ENCODE data around the gene RNF114. TPM values are rescaled to one million over a fixed set of nuclear protein-coding genes. Genes with fewer than 3 reads are reported as not detected.

Gene RNF114
- polyA plus RNA-seq, 1 of the 3 experiments (the other 2 are of a cell fraction): 55.0 TPM

DNA sequence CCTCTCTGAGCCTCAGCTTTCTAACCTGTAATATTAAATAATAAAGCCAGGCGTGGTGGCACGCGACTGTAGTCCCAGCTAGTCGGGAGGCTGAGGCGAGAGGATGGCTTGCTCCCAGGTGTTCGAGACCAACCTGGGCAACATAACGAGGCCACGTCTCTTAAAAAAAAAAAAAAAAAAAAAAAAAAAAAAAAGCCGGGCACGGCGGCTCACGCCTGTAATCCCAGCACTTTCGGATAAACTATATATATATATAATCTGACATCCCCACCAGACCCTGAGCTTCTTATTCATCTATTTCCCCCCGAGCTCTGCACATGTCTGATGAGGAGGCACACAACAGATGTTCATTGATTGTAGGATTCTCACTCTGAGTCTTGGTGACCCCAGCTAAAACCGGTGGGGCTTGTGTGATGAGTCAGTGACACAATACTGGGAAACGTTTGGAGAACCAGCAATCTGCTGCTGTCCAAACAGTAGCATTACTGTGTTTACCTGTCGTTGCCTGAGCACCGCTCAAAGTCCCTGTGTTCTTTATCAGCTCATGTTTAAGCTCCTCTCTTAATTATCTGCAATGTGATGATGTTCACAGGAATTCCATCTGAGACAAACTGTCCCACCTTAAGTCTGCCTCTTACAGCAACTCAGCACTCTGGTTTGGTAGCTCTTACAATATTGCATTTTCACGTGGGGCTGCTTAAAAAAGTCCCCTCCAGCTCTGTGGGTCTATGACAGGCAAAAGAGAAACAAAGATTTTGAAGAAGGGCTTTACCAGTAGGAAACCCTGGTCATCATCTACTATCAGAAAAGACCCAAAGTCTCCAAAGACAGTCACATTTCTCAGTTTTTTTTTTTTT, 19.8 kb upstream of the RNF114 start:
- H3K4me3 ChIP-seq (ENCODE audit: low read depth in 2 of 2, low read length in 1 of 2): peak overlapping the region; percentile 89 to 97
- DNase-seq: no peak
- peak overlapping the region; percentile 98 to 100 for H3K27ac ChIP-seq (ENCODE audit: low read depth in 2 of 2, low read length in 1 of 2)
- H3K9me3 ChIP-seq: no peaks in the 10 kb centered on the region
- CTCF ChIA-PET: interaction anchor here (0.5 to 2.1 kb wide), 7 partner anchors 9 to 374 kb away, joined by 3 to 6 read pairs (median 3); no protein-coding TSS in a partner anchor
- H3K27me3 ChIP-seq (ENCODE audit: insufficient read depth): no peaks in the 10 kb centered on the region
- peaks cover 31% of the 10 kb centered on the region for H4K20me1 ChIP-seq (ENCODE audit: insufficient read depth)
- TF ChIP-seq NFIC (IDR thresholded peaks at IDR 0.05; ENCODE audit: borderline replicate concordance) (no peak), RFX5 (IDR thresholded peaks at IDR 0.05; ENCODE audit: low read length) (no peak), EZH2phosphoT487 (IDR thresholded peaks at IDR 0.05; ENCODE audit: borderline replicate concordance, low read depth) (no peak), TEAD4 (IDR thresholded peaks at IDR 0.05; ENCODE audit: borderline replicate concordance, insufficient read depth) (no peak), RAD21 (IDR thresholded peaks at IDR 0.05; ENCODE audit: low read length) (no peak), FOSL2 (IDR thresholded peaks at IDR 0.05; ENCODE audit: borderline replicate concordance, low read depth) (no peak), TCF12 (IDR thresholded peaks at IDR 0.05) (no peak)
- TF ChIP-seq, protein P1, sequence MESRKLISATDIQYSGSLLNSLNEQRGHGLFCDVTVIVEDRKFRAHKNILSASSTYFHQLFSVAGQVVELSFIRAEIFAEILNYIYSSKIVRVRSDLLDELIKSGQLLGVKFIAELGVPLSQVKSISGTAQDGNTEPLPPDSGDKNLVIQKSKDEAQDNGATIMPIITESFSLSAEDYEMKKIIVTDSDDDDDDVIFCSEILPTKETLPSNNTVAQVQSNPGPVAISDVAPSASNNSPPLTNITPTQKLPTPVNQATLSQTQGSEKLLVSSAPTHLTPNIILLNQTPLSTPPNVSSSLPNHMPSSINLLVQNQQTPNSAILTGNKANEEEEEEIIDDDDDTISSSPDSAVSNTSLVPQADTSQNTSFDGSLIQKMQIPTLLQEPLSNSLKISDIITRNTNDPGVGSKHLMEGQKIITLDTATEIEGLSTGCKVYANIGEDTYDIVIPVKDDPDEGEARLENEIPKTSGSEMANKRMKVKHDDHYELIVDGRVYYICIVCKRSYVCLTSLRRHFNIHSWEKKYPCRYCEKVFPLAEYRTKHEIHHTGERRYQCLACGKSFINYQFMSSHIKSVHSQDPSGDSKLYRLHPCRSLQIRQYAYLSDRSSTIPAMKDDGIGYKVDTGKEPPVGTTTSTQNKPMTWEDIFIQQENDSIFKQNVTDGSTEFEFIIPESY (IDR thresholded peaks at IDR 0.05; ENCODE audit: borderline replicate concordance, low read depth): no peak
- TF ChIP-seq, protein P2, sequence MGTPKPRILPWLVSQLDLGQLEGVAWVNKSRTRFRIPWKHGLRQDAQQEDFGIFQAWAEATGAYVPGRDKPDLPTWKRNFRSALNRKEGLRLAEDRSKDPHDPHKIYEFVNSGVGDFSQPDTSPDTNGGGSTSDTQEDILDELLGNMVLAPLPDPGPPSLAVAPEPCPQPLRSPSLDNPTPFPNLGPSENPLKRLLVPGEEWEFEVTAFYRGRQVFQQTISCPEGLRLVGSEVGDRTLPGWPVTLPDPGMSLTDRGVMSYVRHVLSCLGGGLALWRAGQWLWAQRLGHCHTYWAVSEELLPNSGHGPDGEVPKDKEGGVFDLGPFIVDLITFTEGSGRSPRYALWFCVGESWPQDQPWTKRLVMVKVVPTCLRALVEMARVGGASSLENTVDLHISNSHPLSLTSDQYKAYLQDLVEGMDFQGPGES (IDR thresholded peaks at IDR 0.05; ENCODE audit: low read depth, low read length): no peak
- TF ChIP-seq, protein P3, sequence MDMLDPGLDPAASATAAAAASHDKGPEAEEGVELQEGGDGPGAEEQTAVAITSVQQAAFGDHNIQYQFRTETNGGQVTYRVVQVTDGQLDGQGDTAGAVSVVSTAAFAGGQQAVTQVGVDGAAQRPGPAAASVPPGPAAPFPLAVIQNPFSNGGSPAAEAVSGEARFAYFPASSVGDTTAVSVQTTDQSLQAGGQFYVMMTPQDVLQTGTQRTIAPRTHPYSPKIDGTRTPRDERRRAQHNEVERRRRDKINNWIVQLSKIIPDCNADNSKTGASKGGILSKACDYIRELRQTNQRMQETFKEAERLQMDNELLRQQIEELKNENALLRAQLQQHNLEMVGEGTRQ (IDR thresholded peaks at IDR 0.05; ENCODE audit: borderline replicate concordance, low read depth, low read length): no peak
- no peaks in the 10 kb centered on the region for H3K9me2 ChIP-seq
- H3K4me2 ChIP-seq: peak overlapping the region; percentile 98
- 14% methylated on average over 19 of the region's 19 CpGs for WGBS (ENCODE audit: low lambda C conversion rate)
- peak overlapping the region; percentile 98 for H3K9ac ChIP-seq
- no peaks in the 10 kb centered on the region for H3K36me3 ChIP-seq (replicated peaks in 1 of 2; ENCODE audit: control insufficient read depth in 1 of 2, insufficient read depth in 2 of 2, low read length in 1 of 2)
- H3K79me2 ChIP-seq (ENCODE audit: insufficient read depth): peaks cover 40% of the 10 kb centered on the region
- H3F3A ChIP-seq (replicated peaks; ENCODE audit: insufficient read depth): peaks cover 9% of the 10 kb centered on the region
- POLR2A ChIA-PET: interaction anchor here (0.9 to 1.0 kb wide), 2 partner anchors 10 to 199 kb away, joined by 3 to 4 read pairs; no protein-coding TSS in a partner anchor
- H2AFZ ChIP-seq (ENCODE audit: low read depth): peak overlapping the region; percentile 97
- peaks cover 0 to 19% of the 10 kb centered on the region in 2 experiments; a peak in 1 of 4 replicates for H3K4me1 ChIP-seq (ENCODE audit: control insufficient read depth in 1 of 2, insufficient read depth in 2 of 2, low read depth in 1 of 2, low read length in 1 of 2)

DNA sequence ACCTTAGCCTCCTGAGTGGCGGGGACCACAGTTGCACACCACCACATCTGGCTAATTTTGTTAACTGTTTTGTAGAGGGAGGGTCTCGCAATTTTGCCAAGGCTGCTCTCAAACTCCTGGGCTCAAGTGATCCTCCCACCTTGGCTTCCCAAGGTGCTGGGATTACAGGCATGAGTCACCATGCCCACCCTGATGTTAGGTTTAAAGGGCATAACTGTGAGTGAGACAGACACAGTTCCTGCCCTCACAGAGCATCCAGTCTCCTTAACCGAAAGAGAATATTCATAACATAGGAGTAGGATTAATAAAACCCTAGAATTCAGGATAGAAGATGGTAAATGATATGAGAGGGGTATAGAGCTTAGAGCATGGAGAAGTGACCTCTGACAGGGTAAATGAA, 17.8 kb upstream of the RNF114 start:
- no peak overlapping the region for H3K4me3 ChIP-seq (ENCODE audit: low read depth in 2 of 2, low read length in 1 of 2)
- DNase-seq: no peak
- H3K4me2 ChIP-seq: no peak overlapping the region
- peaks cover 9% of the 10 kb centered on the region for H3F3A ChIP-seq (replicated peaks; ENCODE audit: insufficient read depth)
- H3K27ac ChIP-seq (ENCODE audit: low read depth in 2 of 2, low read length in 1 of 2): no peak overlapping the region
- no peaks in the 10 kb centered on the region for H3K36me3 ChIP-seq (replicated peaks in 1 of 2; ENCODE audit: control insufficient read depth in 1 of 2, insufficient read depth in 2 of 2, low read length in 1 of 2)
- H4K20me1 ChIP-seq (ENCODE audit: insufficient read depth): peaks cover 15% of the 10 kb centered on the region
- no peak overlapping the region for H2AFZ ChIP-seq (ENCODE audit: low read depth)
- ChIA-PET CTCF (interaction anchor here (1.1 to 1.2 kb wide), 2 partner anchors 72 to 153 kb away, joined by 3 read pairs; no protein-coding TSS in a partner anchor), POLR2A (no interaction called here)
- peaks cover 19% of the 10 kb centered on the region for H3K79me2 ChIP-seq (ENCODE audit: insufficient read depth)
- H3K9ac ChIP-seq: no peak overlapping the region
- H3K9me3 ChIP-seq: no peaks in the 10 kb centered on the region
- 100% methylated on average over 3 of the region's 3 CpGs for WGBS (ENCODE audit: low lambda C conversion rate)
- no peaks in the 10 kb centered on the region for H3K9me2 ChIP-seq
- peaks cover 0 to 17% of the 10 kb centered on the region in 2 experiments; a peak in 1 of 4 replicates for H3K4me1 ChIP-seq (ENCODE audit: control insufficient read depth in 1 of 2, insufficient read depth in 2 of 2, low read depth in 1 of 2, low read length in 1 of 2)
- no peaks in the 10 kb centered on the region for H3K27me3 ChIP-seq (ENCODE audit: insufficient read depth)
- TF ChIP-seq MEF2A (IDR thresholded peaks at IDR 0.05; ENCODE audit: borderline replicate concordance, low read depth) (no peak), SIN3A (IDR thresholded peaks at IDR 0.05; ENCODE audit: borderline replicate concordance, low read depth, low read length) (no peak)
